Ishikawa (cell line): ENCODE results near the gene CDC42EP3.

Source experiments
- CEBPB ChIP-seq: IDR thresholded peaks from 2 replicates; pipeline ENCODE4 v1.6.1; 2012
- CREB1 ChIP-seq: IDR thresholded peaks from 2 replicates; pipeline ENCODE4 v1.6.1; 2012; ENCODE audit warnings: low read depth
- EGR1 ChIP-seq: IDR thresholded peaks from 2 replicates; pipeline ENCODE4 v1.6.1; 2012
- EP300 ChIP-seq: IDR thresholded peaks from 2 replicates; pipeline ENCODE4 v1.6.1; 2012; ENCODE audit warnings: borderline replicate concordance
- FOXM1 ChIP-seq: IDR thresholded peaks from 2 replicates; pipeline ENCODE4 v1.6.1; 2012; ENCODE audit warnings: low read depth, borderline replicate concordance
- MAX ChIP-seq: IDR thresholded peaks from 2 replicates; pipeline ENCODE4 v1.6.1; 2012
- NFIC ChIP-seq: IDR thresholded peaks from 2 replicates; pipeline ENCODE4 v1.6.1; 2012
- RAD21 ChIP-seq: IDR thresholded peaks from 2 replicates; pipeline ENCODE4 v1.6.1; 2012; ENCODE audit warnings: low read depth
- REST ChIP-seq: IDR thresholded peaks from 2 replicates; pipeline ENCODE4 v1.6.1; 2012; ENCODE audit warnings: low read depth, mild to moderate bottlenecking
- TAF1 ChIP-seq: IDR thresholded peaks from 2 replicates; pipeline ENCODE4 v1.6.1; 2012; ENCODE audit warnings: low read depth, mild to moderate bottlenecking
- TCF12 ChIP-seq: IDR thresholded peaks from 2 replicates; pipeline ENCODE4 v1.6.1; 2012; ENCODE audit warnings: low read depth
- TEAD4 ChIP-seq: IDR thresholded peaks from 2 replicates; pipeline ENCODE4 v1.6.1; 2012
- USF1 ChIP-seq: IDR thresholded peaks from 2 replicates; pipeline ENCODE4 v1.6.1; 2012
- YY1 ChIP-seq: IDR thresholded peaks from 2 replicates; pipeline ENCODE4 v1.6.1; 2012; ENCODE audit warnings: low read depth
- ZBTB7A ChIP-seq: IDR thresholded peaks from 2 replicates; pipeline ENCODE4 v1.6.1; 2012; ENCODE audit warnings: low read depth

Gene CDC42EP3

GRCh38 chr2:37631698-37632097 is 39.7 kb downstream of the CDC42EP3 start:
- TF ChIP-seq TEAD4 (no peak), FOXM1 (no peak), CEBPB (no peak), NFIC (no peak), RAD21 (no peak), TCF12 (no peak), USF1 (no peak), REST (no peak), EP300 (no peak)

- no peak for TF ChIP-seq ZBTB7A
- TF ChIP-seq CREB1: no peak
- TF ChIP-seq CEBPB: no peak
- no peak for TF ChIP-seq EGR1
- TF ChIP-seq EP300: no peak
- TF ChIP-seq MAX: no peak
- no peak for TF ChIP-seq FOXM1
- TF ChIP-seq TAF1: no peak
- TF ChIP-seq USF1: no peak
- no peak for TF ChIP-seq TEAD4
- no peak for TF ChIP-seq TCF12
- no peak for TF ChIP-seq REST
- no peak for TF ChIP-seq NFIC
- TF ChIP-seq RAD21: no peak
- TF ChIP-seq YY1: no peak
Observed at GRCh38 chr2:37631292-37631691, 40.1 kb downstream of the CDC42EP3 start.

- TF ChIP-seq REST: no peak
- no peak for TF ChIP-seq TAF1
- TF ChIP-seq YY1: no peak
- TF ChIP-seq EGR1: no peak
- TF ChIP-seq CREB1: no peak
- no peak for TF ChIP-seq TEAD4
- no peak for TF ChIP-seq ZBTB7A
- no peak for TF ChIP-seq NFIC
Observed at GRCh38 chr2:37630776-37631175, 40.7 kb downstream of the CDC42EP3 start.

GRCh38 chr2:37630301-37630700 is 41.1 kb downstream of the CDC42EP3 start:
- TF ChIP-seq USF1 (no peak), TCF12 (no peak), NFIC (no peak), YY1 (no peak), MAX (no peak), EGR1 (no peak), CREB1 (no peak), ZBTB7A (no peak), EP300 (no peak), RAD21 (no peak), FOXM1 (no peak), REST (no peak), TEAD4 (no peak), TAF1 (no peak), CEBPB (no peak)
